ENCODE data around the gene AMMECR1.
A peak's percentile ranks its signal among the peaks of the same experiment; 100 is the strongest.
"Not testable (repeated sequence)": the region's sequence is repeated elsewhere in the genome, so short reads cannot be mapped to it uniquely, and the experiment has no call there.

AMMECR1 gene

DNA sequence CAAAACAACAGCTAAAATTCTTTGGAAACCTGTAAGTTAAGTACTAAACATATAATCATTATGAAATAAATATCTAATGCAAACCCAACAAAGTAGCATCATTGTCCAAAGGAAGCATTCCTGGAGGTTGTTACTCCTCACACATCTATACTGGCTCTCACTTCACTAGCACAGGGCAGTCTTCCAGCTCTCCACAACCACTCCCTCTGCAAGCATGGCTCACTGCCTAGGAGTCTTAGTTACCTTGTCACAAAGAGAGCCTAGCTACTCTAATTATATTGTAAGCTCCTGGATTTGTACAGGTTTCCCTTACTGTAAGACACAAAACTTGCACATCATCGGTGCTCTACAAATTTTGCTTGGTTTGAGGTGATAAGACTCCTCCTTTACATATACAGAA is 76.1 kb downstream of the AMMECR1 start:
- no peaks in the 10 kb centered on the region for H3K9me3 ChIP-seq (ENCODE audit: control insufficient read depth in 2 of 2, low read length in 2 of 2)
- no peak overlapping the region for H3K4me3 ChIP-seq (ENCODE audit: low read length in 2 of 2)
- no peak overlapping the region for H3K27ac ChIP-seq (ENCODE audit: low read depth in 2 of 2, low read length in 2 of 2)
- H3K27me3 ChIP-seq (ENCODE audit: control insufficient read depth in 2 of 2, insufficient read depth in 2 of 2, low read length in 2 of 2) = no peaks in the 10 kb centered on the region
- H3K4me1 ChIP-seq (ENCODE audit: control insufficient read depth in 2 of 2, insufficient read depth in 2 of 2, low read length in 2 of 2) = peaks cover 0 to 3% of the 10 kb centered on the region in 2 donors
- no peak overlapping the region for H3K9ac ChIP-seq (ENCODE audit: low read depth in 1 of 2, low read length in 2 of 2)
- H3K36me3 ChIP-seq (ENCODE audit: control insufficient read depth in 2 of 2, insufficient read depth in 2 of 2, low read length in 2 of 2) = no peaks in the 10 kb centered on the region

DNA sequence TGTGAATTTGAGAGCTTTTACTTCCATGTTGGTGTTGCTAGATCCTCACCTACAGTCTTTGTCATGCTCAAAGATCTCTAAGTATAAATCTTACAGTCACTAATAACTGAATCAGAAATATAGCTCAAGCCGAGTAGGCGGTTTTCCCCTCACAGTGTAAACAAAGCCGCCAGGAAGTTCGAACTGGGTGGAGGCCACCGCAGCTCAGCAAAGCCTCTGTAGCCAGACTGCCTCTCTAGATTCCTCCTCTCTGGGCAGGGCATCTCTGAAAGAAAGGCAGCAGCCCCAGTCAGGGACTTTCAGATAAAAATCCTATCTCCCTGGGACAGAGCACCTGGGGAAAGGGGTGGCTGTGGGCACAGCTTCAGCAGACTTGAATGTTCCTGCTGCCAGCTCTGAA is 79.6 kb downstream of the AMMECR1 start:
- H3K27me3 ChIP-seq (ENCODE audit: control insufficient read depth in 2 of 2, insufficient read depth in 2 of 2, low read length in 2 of 2); H3K9me3 ChIP-seq (ENCODE audit: control insufficient read depth in 2 of 2, low read length in 2 of 2); H3K4me1 ChIP-seq (ENCODE audit: control insufficient read depth in 2 of 2, insufficient read depth in 2 of 2, low read length in 2 of 2); H3K27ac ChIP-seq (ENCODE audit: low read depth in 2 of 2, low read length in 2 of 2); H3K36me3 ChIP-seq (ENCODE audit: control insufficient read depth in 2 of 2, insufficient read depth in 2 of 2, low read length in 2 of 2); H3K9ac ChIP-seq (ENCODE audit: low read depth in 1 of 2, low read length in 2 of 2); H3K4me3 ChIP-seq (ENCODE audit: low read length in 2 of 2): not testable (repeated sequence)

DNA sequence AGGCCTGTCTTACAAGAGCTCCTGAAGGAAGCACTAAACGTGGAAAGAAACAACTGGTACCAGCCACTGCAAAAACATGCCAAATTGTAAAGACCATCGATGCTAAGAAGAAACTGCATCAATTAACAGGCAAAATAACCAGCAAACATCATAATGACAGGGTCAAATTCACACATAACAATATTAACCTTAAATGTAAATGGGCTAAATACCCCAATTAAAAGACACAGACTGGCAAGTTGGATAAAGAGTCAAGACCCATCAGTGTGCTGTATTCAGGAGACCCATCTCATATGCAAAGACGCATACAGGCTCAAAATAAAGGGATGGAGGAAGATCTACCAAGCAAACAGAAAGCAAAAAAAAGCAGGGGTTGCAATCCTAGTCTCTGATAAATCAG is 86.4 kb downstream of the AMMECR1 start:
- H3K9ac ChIP-seq (ENCODE audit: low read depth in 1 of 2, low read length in 2 of 2); H3K36me3 ChIP-seq (ENCODE audit: control insufficient read depth in 2 of 2, insufficient read depth in 2 of 2, low read length in 2 of 2); H3K27me3 ChIP-seq (ENCODE audit: control insufficient read depth in 2 of 2, insufficient read depth in 2 of 2, low read length in 2 of 2); H3K9me3 ChIP-seq (ENCODE audit: control insufficient read depth in 2 of 2, low read length in 2 of 2); H3K4me1 ChIP-seq (ENCODE audit: control insufficient read depth in 2 of 2, insufficient read depth in 2 of 2, low read length in 2 of 2); H3K27ac ChIP-seq (ENCODE audit: low read depth in 2 of 2, low read length in 2 of 2); H3K4me3 ChIP-seq (ENCODE audit: low read length in 2 of 2): not testable (repeated sequence)

DNA sequence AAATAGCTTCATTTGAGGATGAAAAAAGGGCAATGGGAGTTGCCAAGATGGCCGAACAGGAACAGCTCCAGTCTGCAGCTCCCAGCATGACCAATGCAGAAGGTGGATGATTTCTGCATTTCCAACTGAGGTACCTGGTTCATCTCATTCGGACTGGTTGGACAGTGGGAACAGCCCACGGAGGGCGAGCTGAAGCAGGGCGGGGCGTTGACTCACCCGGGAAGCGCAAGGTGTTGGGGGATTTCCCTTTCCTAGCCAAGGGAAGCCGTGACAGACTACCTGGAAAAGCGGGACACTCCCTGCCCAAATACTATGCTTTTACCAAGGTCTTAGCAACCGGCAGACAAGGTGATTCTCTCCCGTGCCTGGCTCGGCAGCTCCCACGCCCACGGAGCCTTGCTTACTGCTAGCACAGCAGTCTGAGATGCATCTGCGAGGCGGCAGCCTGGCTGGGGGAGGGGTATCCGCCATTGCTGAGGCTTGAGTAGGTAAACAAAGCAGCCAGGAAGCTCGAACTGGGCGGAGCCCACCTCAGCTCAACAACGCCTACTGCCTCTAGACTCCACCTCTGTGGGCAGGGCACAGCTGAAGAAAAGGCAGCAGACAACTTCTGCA is 88.3 kb downstream of the AMMECR1 start:
- Histone ChIP-seq H3K4me3 (ENCODE audit: low read length in 2 of 2) (peak overlapping the region; percentile 67 to 70), H3K27ac (ENCODE audit: low read depth in 2 of 2, low read length in 2 of 2) (peak overlapping the region; percentile 56 to 65), H3K9ac (ENCODE audit: low read depth in 1 of 2, low read length in 2 of 2) (peak overlapping the region; percentile 14 to 38)
- H3K9me3 ChIP-seq (ENCODE audit: control insufficient read depth in 2 of 2, low read length in 2 of 2); H3K36me3 ChIP-seq (ENCODE audit: control insufficient read depth in 2 of 2, insufficient read depth in 2 of 2, low read length in 2 of 2); H3K4me1 ChIP-seq (ENCODE audit: control insufficient read depth in 2 of 2, insufficient read depth in 2 of 2, low read length in 2 of 2); H3K27me3 ChIP-seq (ENCODE audit: control insufficient read depth in 2 of 2, insufficient read depth in 2 of 2, low read length in 2 of 2): not testable (repeated sequence)

DNA sequence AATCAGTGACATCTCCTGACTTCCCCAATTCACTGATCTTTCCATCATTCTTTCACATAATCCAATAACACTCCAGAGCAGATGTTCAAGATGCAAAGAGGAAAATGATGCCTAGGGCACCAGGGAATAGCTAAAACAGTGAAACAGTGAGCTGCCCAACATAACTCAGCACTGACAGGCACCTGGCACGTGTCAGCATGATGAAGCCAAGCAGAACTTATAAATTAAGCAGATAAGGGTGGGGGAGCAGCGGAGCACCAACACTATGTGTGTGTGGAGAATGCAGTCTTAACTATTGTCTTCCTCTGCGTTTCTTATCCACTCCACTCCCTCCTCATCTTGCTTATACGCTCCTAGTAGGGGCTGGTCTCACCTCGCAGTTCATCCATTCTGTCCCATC is 89.4 kb downstream of the AMMECR1 start:
- no peaks in the 10 kb centered on the region for H3K27me3 ChIP-seq (ENCODE audit: control insufficient read depth in 2 of 2, insufficient read depth in 2 of 2, low read length in 2 of 2)
- H3K4me3 ChIP-seq (ENCODE audit: low read length in 2 of 2) = no peak overlapping the region
- H3K27ac ChIP-seq (ENCODE audit: low read depth in 2 of 2, low read length in 2 of 2) = no peak overlapping the region
- H3K36me3 ChIP-seq (ENCODE audit: control insufficient read depth in 2 of 2, insufficient read depth in 2 of 2, low read length in 2 of 2) = no peaks in the 10 kb centered on the region
- H3K4me1 ChIP-seq (ENCODE audit: control insufficient read depth in 2 of 2, insufficient read depth in 2 of 2, low read length in 2 of 2) = no peaks in the 10 kb centered on the region
- H3K9ac ChIP-seq (ENCODE audit: low read depth in 1 of 2, low read length in 2 of 2) = no peak overlapping the region
- no peaks in the 10 kb centered on the region for H3K9me3 ChIP-seq (ENCODE audit: control insufficient read depth in 2 of 2, low read length in 2 of 2)

DNA sequence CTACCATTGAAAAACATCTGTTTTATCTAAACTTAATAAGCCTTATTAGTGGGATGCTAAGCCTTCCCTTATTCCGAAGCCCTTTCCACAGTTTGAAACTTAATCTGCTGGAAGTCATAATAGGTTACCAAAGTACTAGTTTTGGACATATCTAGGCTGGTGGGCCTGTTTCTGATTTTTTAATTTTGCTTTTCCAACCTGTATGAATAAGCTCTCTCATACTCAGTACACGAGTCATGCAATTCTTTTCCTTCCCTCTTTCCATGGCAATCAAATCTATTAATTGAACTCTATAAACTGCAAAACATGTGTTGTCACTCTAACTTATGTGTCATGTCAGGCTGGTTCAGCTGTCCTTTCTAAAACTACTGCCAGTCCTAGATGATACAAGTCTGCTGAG is 91.0 kb downstream of the AMMECR1 start:
- Histone ChIP-seq H3K27ac (ENCODE audit: low read depth in 2 of 2, low read length in 2 of 2) (no peak overlapping the region), H3K9me3 (ENCODE audit: control insufficient read depth in 2 of 2, low read length in 2 of 2) (no peaks in the 10 kb centered on the region), H3K4me3 (ENCODE audit: low read length in 2 of 2) (no peak overlapping the region), H3K4me1 (ENCODE audit: control insufficient read depth in 2 of 2, insufficient read depth in 2 of 2, low read length in 2 of 2) (no peaks in the 10 kb centered on the region), H3K27me3 (ENCODE audit: control insufficient read depth in 2 of 2, insufficient read depth in 2 of 2, low read length in 2 of 2) (no peaks in the 10 kb centered on the region), H3K9ac (ENCODE audit: low read depth in 1 of 2, low read length in 2 of 2) (no peak overlapping the region), H3K36me3 (ENCODE audit: control insufficient read depth in 2 of 2, insufficient read depth in 2 of 2, low read length in 2 of 2) (no peaks in the 10 kb centered on the region)

DNA sequence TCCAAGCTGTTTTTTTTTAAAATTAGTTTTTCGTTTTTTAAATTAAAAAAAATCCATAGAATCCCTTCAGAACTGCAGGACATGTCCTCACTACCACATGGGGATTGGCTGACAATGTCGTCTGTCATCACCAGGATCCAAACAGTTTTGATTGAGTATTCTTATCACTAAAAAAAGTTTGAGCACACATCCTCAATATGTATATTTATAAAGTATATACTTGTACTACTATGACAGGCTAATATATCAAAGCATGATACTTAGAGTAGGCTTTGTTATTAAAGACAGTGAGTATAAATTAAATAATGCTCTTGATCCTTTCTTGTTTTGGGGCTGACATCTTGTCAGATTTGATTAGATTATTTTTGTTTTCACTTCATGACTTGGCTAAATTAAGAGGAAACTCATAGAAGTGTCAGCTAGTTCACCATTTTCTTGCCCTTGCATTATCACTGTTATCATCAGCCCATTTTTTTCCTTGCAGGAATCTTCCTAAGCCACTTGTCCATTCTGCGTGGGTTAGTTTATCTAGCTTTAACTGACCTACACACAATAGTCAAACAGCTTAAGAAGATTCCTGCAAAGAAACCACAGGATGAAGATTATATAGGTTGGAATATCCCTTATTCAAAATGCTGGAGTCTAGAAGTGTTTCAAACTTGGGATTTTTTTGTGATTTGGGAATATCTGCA is 92.8 kb downstream of the AMMECR1 start:
- Histone ChIP-seq H3K4me1 (ENCODE audit: control insufficient read depth in 2 of 2, insufficient read depth in 2 of 2, low read length in 2 of 2) (no peaks in the 10 kb centered on the region), H3K9ac (ENCODE audit: low read depth in 1 of 2, low read length in 2 of 2) (no peak overlapping the region), H3K36me3 (ENCODE audit: control insufficient read depth in 2 of 2, insufficient read depth in 2 of 2, low read length in 2 of 2) (no peaks in the 10 kb centered on the region), H3K4me3 (ENCODE audit: low read length in 2 of 2) (no peak overlapping the region), H3K27ac (ENCODE audit: low read depth in 2 of 2, low read length in 2 of 2) (no peak overlapping the region), H3K27me3 (ENCODE audit: control insufficient read depth in 2 of 2, insufficient read depth in 2 of 2, low read length in 2 of 2) (no peaks in the 10 kb centered on the region), H3K9me3 (ENCODE audit: control insufficient read depth in 2 of 2, low read length in 2 of 2) (no peaks in the 10 kb centered on the region)

DNA sequence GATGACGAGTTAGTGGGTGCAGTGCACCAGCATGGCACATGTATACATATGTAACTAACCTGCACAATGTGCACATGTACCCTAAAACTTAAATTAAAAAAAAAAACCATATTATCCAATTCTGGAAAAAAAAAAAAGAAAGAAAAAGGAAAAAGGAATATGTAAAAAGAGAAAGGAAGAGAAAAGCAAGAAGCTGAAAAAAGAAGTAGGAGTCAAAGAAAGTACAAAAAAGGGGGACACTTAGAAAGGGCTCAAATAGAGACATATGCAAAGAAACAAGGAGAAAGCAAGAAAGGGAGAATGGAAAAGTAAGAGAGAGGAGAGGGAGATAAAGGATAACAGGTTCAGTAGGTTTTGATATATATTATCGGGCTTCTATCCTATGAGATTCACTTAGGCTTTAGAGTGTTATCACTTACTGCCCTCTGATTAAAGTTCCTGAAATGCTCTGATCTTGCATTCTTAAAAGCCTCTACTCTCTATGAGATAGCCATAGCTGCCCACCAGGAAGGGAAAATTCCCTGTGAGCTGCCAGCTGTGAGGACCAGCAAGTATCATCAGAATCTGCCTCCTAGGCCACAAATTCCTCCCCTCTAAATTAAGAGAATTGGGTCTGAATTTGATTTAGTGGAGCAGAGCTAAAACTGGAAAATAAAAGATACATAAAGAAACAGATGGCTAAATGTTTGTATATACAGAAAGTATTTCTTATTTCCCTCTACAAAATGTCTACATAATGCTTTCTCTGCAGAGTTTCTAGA is 95.2 kb downstream of the AMMECR1 start:
- no peaks in the 10 kb centered on the region for H3K9me3 ChIP-seq (ENCODE audit: control insufficient read depth in 2 of 2, low read length in 2 of 2)
- H3K27me3 ChIP-seq (ENCODE audit: control insufficient read depth in 2 of 2, insufficient read depth in 2 of 2, low read length in 2 of 2) = no peaks in the 10 kb centered on the region
- no peak overlapping the region for H3K27ac ChIP-seq (ENCODE audit: low read depth in 2 of 2, low read length in 2 of 2)
- H3K4me3 ChIP-seq (ENCODE audit: low read length in 2 of 2) = no peak overlapping the region
- H3K9ac ChIP-seq (ENCODE audit: low read depth in 1 of 2, low read length in 2 of 2) = no peak overlapping the region
- H3K36me3 ChIP-seq (ENCODE audit: control insufficient read depth in 2 of 2, insufficient read depth in 2 of 2, low read length in 2 of 2) = no peaks in the 10 kb centered on the region
- no peaks in the 10 kb centered on the region for H3K4me1 ChIP-seq (ENCODE audit: control insufficient read depth in 2 of 2, insufficient read depth in 2 of 2, low read length in 2 of 2)

DNA sequence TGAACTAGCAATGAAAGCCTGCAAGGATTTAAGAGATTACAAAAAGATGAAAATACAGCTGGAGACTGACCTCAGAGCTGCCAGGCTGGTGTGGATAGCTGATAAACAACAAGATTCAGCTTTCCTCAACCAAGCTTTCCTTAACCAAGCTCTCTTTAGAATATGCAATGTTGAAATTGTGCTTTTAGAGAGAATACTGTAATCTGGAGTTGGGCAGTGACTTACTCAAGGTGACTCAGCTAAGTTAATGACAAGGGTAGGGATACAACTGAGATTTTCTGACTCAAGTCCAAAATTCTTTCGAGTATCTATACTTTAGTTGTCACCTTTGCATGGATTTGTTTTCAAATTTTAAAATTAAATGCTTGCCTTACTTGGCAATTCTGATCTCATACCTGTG is 98.0 kb downstream of the AMMECR1 start:
- no peak overlapping the region for H3K9ac ChIP-seq (ENCODE audit: low read depth in 1 of 2, low read length in 2 of 2)
- no peaks in the 10 kb centered on the region for H3K27me3 ChIP-seq (ENCODE audit: control insufficient read depth in 2 of 2, insufficient read depth in 2 of 2, low read length in 2 of 2)
- no peaks in the 10 kb centered on the region for H3K36me3 ChIP-seq (ENCODE audit: control insufficient read depth in 2 of 2, insufficient read depth in 2 of 2, low read length in 2 of 2)
- no peaks in the 10 kb centered on the region for H3K9me3 ChIP-seq (ENCODE audit: control insufficient read depth in 2 of 2, low read length in 2 of 2)
- no peak overlapping the region for H3K27ac ChIP-seq (ENCODE audit: low read depth in 2 of 2, low read length in 2 of 2)
- no peak overlapping the region for H3K4me3 ChIP-seq (ENCODE audit: low read length in 2 of 2)
- H3K4me1 ChIP-seq (ENCODE audit: control insufficient read depth in 2 of 2, insufficient read depth in 2 of 2, low read length in 2 of 2) = no peaks in the 10 kb centered on the region

DNA sequence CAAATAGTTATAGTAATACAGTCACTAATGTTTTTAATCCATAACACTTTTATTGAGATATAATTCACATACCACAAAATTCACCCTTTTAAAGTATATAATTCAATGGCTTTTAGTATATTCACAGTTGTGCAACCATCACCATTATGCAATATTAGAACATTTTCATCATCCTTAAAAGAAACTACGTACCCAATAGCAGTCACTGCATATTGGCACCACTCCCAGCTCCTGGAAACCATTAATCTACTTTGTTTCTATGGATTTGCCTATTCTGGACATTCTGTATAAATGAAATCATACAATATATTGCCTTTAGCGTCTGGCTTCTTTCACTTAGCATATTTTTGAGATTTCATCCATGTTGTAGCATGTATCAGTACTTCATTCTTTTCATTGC is 99.3 kb downstream of the AMMECR1 start:
- Histone ChIP-seq H3K27ac (ENCODE audit: low read depth in 2 of 2, low read length in 2 of 2) (no peak overlapping the region), H3K36me3 (ENCODE audit: control insufficient read depth in 2 of 2, insufficient read depth in 2 of 2, low read length in 2 of 2) (no peaks in the 10 kb centered on the region), H3K4me1 (ENCODE audit: control insufficient read depth in 2 of 2, insufficient read depth in 2 of 2, low read length in 2 of 2) (no peaks in the 10 kb centered on the region), H3K9ac (ENCODE audit: low read depth in 1 of 2, low read length in 2 of 2) (no peak overlapping the region), H3K4me3 (ENCODE audit: low read length in 2 of 2) (no peak overlapping the region), H3K9me3 (ENCODE audit: control insufficient read depth in 2 of 2, low read length in 2 of 2) (no peaks in the 10 kb centered on the region), H3K27me3 (ENCODE audit: control insufficient read depth in 2 of 2, insufficient read depth in 2 of 2, low read length in 2 of 2) (no peaks in the 10 kb centered on the region)

All from mucosa of rectum (tissue), 2 donors.